Stimulated activated CD4-positive, alpha-beta T cell treated with anti-CD3 and anti-CD28 coated beads, Interleukin-4, amount 100 ng/mL, for 48 hours (primary cell): ENCODE data around the gene CAPSL.
"Not testable (repeated sequence)": the region's sequence is repeated elsewhere in the genome, so short reads cannot be mapped to it uniquely, and the experiment has no call there.

Experiments
- DNase-seq, 2 donors: peaks; one replicate each; pipeline ENCODE4 v3.0.0-alpha.2; 2020; ENCODE audit warnings: low read depth in 2 of 2

The CAPSL gene

GRCh38 chr5:35938568-35939227 is at the start of gene CAPSL:
Gene CAPSL (minus strand): TSS chr5:35938622. CDS start chr5:35921120, 17,502 bp downstream.
- DNase-seq = no peak

DNA sequence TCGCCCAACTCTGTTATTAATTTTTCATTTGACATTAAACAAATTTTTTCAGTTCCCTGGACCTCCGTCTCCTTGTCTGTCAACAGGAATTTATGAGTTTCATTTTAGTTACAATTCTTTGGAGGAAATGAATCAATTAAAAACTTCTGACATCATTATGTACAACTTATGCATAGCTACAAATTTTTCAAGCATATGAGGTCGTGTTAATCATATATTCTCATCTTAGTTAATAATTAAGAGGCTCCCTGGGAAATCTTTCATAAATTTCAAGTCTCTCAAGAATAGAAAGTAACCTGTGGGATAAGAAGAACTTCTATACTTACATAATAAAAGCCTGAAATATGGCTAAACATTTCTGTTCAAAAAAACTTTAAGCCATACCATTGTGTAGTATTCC is 49.4 kb upstream of the CAPSL start:
- no peak for DNase-seq

GRCh38 chr5:35979715-35980114 is 41.3 kb upstream of the CAPSL start:
- no peak for DNase-seq

GRCh38 chr5:35976859-35977258 is 38.4 kb upstream of the CAPSL start:
- DNase-seq = not testable (repeated sequence)

DNA sequence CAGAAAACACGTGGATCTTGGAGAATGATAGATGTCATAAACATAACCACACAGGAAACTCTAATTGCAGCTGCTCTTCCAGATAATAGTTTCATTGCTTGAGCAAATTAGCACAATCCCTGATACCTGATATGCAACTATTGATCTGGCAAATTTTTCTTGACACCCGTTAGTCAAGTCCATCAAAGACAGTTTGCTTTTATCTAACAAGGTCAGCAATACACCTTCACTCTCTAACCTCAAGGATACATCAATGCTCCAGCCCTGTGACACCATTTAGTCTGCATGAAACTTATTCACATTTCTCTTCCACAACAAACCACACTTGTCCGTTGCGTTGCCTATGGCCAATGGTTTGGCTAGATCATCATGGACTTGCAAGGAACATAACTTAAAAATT is 36.1 kb upstream of the CAPSL start:
- DNase-seq = no peak

DNA sequence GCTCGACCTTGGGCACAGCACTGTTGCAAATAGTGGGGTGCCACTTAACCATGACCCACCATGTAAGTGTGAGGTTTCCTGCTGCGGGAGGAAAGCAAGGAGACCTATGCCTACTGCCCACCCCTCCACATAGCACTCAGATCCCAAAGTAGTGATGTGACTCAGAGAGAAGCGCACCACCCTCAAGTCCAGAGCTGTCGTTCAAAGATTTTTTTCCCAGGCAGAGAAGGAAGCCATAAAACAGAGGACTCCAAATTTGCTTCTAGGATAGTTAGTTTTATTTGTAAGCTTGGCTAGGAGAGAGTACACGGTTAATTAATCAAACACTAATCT is 33.4 kb upstream of the CAPSL start:
- no peak for DNase-seq

DNA sequence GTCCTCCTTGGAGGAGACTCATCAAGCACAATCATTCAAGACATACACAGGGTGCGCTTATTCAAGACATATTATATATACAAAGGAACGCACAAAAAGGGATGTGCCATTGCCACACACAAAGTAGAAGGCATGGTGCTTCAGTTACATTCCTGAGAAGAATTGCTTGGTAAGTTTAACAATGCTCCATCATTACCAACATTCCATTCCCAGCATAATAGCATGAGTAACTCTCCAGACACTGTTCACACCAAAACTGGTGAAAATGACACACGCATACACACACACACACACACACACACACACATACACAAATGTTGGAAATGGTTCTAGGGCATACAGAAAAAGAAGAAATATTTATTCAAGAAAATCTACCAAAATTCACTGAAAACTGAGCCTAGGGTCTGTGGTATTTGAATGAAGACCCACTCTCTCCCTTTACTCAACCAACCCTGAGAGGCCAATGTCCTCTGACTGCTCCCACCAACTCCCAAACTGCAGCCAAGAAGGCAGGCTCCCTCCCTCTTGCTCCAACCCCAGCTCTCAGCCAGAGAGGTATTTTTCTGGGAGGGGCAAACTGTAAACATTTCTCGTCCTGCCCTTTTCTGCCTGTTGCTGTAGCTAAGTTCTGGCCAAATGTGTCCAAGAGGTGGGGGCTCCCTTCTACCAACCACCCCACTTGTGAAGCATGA is 32.9 kb upstream of the CAPSL start:
- DNase-seq = no peak

GRCh38 chr5:35963381-35963843 is 25.0 kb upstream of the CAPSL start:
- peak; percentile 7 to 8 for DNase-seq

DNA sequence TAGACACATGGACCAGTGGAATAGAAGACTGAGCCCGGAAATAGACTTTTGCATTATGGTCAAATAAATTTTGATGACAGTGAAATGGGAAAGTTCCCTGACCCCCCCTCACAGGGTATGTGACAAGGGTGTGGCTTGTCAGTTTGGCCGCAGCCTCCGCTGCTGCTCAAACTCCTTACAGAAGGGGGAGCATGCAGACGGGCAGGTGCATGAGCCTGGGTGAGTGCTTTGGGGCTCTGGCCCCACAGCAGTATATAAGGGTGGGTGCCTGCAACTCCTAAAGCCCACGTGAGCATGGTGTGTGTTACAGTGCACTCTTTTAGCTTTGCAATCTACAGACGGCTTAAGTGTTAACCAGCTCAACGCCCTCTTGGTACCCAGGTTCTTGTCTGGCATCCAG is 21.9 kb upstream of the CAPSL start:
- DNase-seq = no peak

DNA sequence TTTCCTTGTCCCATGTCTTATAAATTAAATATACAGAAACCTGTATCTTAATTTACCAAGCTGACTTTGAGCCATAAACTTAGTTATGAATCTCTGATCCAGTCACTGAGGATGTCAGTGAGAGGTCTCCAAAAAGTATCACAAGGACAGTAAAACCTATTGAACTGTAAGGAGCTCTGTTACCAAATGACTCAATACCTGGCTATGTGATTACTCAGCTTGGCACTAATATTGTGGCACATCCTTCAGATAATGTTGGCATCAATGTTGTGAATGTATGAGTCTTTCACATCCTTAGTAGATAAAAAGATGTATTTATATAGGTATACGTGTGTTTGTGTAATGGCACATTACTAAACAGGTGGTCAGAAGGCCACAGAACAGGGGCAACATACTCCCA is 18.0 kb upstream of the CAPSL start:
- DNase-seq = no peak

- no peak for DNase-seq
These were observed 15.8 kb upstream of the CAPSL start for GRCh38 chr5:35954175-35954574.

GRCh38 chr5:35947085-35947484 is 8.7 kb upstream of the CAPSL start:
- DNase-seq = no peak

DNA sequence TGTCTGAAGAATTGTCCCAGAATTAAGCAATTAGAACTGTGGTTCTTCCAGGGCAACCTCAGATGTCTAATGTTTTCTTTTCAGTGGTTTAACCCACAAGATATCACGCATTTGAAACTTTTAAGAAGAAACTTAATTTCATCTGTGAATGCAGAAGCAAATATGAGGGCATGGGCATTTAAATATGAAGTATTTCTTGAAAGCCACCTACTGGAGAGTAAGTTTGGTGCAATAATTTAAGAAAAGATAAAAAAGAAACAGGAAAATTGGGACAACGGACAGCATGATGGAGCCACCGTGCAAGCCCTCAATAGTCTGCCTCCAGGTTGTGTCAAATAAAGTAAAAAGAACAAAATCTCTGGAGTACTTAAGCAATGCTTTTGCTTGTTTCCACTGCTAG is 1.2 kb upstream of the CAPSL start:
- no peak for DNase-seq

- peak; percentile 45 to 59 for DNase-seq
These were observed 11.9 kb downstream of the CAPSL start for GRCh38 chr5:35926389-35927051.

- peak; percentile 76 to 84 for DNase-seq
These were observed 13.3 kb downstream of the CAPSL start for GRCh38 chr5:35924950-35925722.

DNA sequence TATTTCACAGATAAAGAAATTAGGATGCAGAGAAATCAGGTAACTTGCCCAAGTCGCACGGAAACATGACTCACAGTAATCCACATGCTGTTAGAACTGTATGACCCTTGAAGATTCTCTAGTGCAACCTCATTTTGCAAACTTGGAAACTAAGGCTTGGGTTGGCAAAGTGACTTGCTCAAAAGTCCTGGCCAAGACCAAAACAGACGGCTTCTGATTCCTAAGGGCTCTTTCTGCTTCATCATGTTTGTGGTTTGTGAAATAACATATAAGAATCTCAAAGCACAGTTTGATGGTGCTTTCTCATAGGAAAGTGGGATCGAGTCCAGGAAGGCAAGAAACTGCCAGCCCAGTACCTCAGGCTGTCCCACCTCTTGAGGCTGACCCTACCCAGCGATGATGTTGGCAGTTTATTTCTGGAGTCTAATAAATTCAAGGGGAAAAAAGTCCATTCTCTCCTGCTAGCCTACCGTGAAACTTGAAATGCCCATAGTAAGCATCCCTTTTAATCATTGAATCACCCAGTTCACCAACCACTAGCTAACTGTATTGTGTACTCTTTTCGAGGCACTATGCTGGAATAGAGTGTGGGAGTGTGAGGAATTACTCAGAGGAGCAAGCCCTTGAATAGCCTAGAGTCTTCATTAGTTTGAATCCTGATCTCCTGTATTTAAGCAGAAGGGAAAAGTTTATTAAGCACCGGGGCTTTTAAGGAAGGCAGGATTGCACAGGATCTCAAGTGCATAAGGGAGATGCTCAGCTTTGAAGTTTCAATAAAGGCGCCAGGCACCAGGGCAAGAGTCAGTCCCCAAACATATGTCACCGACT is 14.1 kb downstream of the CAPSL start:
- no peak for DNase-seq

DNA sequence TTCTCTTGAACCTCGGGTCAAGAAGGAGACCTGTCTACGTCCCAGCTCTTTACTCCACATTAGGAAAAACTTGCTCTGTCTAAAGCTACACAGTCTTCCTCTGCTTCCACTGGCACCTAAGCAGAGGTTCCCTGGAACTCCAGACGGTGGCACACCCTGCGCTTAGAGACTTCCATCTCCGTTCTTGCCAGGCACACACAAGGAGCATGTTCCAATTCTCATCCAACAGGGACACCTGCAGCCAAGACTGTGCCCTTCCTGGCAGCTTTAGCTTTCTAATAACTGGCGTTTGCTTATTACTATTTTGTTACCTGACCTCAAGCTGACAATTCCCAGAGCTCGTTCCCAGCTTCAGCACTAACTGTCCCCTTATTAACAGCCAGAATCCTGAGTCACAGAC is 16.0 kb downstream of the CAPSL start:
- DNase-seq = no peak

GRCh38 chr5:35921930-35922329 is 16.5 kb downstream of the CAPSL start:
- DNase-seq = no peak

DNA sequence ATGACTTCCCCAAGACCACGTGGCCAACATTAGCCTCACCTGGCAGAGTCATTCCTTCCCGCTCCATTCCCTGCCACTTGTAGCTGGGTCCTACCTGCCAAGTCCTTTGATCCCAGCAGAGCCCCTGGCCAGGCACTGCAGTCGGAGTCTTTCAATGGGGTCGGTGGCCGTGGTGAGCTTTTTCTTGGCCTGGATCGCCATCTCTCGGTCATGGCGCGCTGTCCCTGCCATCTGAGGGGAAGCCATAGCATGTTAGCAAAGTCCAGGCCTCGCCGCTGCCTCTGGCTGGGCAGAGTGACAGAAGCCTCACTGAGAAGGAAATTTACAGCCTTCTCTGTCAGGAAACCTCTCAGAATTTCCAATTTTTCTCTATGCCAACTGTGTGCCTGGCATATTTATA is 17.5 kb downstream of the CAPSL start:
- DNase-seq = no peak

DNA sequence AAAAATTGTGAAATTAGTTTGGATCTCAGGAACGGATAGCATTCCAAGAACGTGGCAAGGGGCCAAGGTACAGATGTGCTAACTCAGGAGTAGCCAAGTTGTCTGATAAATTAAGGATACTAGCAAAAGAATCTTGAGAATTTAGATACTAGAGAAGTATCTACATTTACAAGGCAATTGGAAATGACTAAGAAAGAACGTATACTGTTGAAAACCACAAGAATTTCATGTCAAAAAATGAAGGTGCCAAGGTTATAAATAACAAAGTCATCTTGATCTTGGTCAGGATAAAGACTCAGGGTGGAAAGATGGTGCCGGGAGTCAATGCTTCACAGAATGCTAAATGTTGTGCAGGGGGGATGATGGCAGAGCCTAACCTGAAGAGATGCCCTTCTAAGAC is 19.2 kb downstream of the CAPSL start:
- no peak for DNase-seq

GRCh38 chr5:35908814-35909213 is 29.6 kb downstream of the CAPSL start:
- DNase-seq = no peak
